OCI-LY3 (cell line): ENCODE data around the gene DYRK1A.

Experiments
- EZH2phosphoT487 ChIP-seq: fragments of 200-600 bp; shearing (Covaris generic); IDR thresholded peaks from 2 replicates; pipeline ENCODE4 v1.6.1; 2018; ENCODE audit warnings: antibody characterized with exemption, mixed run types, low read depth
- TF ChIP-seq, protein P1 (sequence below): fragments of 200-600, 300-600 bp; sonication (generic); IDR thresholded peaks from 2 replicates; pipeline ENCODE4 v1.5.1; 2014; ENCODE audit warnings: antibody characterized with exemption, low read length, low read depth

DNA sequence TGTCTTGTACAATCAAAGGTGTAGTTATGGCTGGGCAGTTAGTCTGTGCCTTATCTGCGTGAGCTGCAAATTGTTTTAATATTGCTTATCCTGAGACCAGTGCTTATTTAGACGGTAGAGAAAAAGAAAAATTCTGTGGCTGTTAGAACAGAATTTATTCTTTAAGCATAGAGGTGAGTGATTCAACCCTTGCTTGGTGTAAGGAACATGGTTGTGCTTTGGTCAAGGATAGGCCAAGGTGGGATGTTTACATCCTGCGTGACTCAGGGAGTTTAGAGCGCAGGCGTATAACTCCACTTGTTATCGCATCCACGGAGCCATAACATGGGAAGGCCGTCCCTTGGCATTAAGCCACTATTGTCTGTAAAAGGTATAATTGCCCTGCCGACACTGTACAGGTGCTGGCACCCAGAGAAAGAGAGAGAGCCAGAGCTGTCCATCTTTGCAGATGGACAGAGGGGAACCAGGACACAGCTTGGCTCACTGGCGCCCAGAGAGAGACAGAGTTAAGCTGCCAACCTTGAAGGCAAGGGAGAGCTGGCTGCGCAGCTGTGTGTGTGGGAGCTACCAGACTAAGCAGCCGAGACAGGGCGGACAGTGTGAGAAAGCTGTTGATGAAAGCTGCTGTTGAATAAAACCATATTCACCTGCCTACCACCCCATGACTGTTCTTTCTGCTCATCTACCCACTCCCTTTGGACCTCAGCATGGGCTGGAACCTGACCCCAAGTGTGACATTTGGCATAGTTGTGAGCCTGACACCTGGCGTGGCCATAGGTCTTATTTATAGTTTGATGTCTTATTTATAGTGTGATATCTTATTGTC lies 200.4 kb downstream of the DYRK1A start:
- TF ChIP-seq, protein P1, sequence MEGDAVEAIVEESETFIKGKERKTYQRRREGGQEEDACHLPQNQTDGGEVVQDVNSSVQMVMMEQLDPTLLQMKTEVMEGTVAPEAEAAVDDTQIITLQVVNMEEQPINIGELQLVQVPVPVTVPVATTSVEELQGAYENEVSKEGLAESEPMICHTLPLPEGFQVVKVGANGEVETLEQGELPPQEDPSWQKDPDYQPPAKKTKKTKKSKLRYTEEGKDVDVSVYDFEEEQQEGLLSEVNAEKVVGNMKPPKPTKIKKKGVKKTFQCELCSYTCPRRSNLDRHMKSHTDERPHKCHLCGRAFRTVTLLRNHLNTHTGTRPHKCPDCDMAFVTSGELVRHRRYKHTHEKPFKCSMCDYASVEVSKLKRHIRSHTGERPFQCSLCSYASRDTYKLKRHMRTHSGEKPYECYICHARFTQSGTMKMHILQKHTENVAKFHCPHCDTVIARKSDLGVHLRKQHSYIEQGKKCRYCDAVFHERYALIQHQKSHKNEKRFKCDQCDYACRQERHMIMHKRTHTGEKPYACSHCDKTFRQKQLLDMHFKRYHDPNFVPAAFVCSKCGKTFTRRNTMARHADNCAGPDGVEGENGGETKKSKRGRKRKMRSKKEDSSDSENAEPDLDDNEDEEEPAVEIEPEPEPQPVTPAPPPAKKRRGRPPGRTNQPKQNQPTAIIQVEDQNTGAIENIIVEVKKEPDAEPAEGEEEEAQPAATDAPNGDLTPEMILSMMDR = no peak
- no peak for TF ChIP-seq EZH2phosphoT487
